ENCODE data around the gene POU2AF1.

GRCh38 chr11:111366560-111367410, 12.3 kb downstream of the POU2AF1 start:
- TF ChIP-seq, protein P1, sequence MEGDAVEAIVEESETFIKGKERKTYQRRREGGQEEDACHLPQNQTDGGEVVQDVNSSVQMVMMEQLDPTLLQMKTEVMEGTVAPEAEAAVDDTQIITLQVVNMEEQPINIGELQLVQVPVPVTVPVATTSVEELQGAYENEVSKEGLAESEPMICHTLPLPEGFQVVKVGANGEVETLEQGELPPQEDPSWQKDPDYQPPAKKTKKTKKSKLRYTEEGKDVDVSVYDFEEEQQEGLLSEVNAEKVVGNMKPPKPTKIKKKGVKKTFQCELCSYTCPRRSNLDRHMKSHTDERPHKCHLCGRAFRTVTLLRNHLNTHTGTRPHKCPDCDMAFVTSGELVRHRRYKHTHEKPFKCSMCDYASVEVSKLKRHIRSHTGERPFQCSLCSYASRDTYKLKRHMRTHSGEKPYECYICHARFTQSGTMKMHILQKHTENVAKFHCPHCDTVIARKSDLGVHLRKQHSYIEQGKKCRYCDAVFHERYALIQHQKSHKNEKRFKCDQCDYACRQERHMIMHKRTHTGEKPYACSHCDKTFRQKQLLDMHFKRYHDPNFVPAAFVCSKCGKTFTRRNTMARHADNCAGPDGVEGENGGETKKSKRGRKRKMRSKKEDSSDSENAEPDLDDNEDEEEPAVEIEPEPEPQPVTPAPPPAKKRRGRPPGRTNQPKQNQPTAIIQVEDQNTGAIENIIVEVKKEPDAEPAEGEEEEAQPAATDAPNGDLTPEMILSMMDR (IDR thresholded peaks at IDR 0.05; ENCODE audit: low read depth, low read length, poor library complexity, severe bottlenecking) = no peak
- no peak for TF ChIP-seq EZH2phosphoT487 (IDR thresholded peaks at IDR 0.05; ENCODE audit: borderline replicate concordance, low read length)

Data from DOHH2 (cell line).